H1 (cell line): Measurements from ENCODE around the gene PLEKHG3. TPM values are rescaled to one million over a fixed set of nuclear protein-coding genes. Genes with fewer than 3 reads are reported as not detected.

Source experiments
- KDM5A ChIP-seq: fragments of 200-600 bp; IDR thresholded peaks from 2 replicates; pipeline ENCODE4 v1.7.1; 2012; ENCODE audit warnings: mild to moderate bottlenecking, low read length, inconsistent platforms, mixed read lengths
- polyA plus RNA-seq, 7 experiments: library from polyadenylated mRNA; depleted of rRNA in 3 of 7; stranded (reverse) in 5 of 7; unstranded in 2 of 7; fragments of >200 nt in 5 of 7; fragments of 200-250 nt in 2 of 7; gene quantifications; 1 replicate in 5 of 7; 2 replicates in 1 of 7; 4 replicates in 1 of 7; pipeline versions ENCODE4 v1.2.1 to v1.2.3, GENCODE V29; 2011 to 2013; ENCODE audit warnings: missing spikeins in 2 of 7, mixed read lengths in 2 of 7
- total RNA-seq: library from RNA; stranded (reverse); fragmentation: NEBNext Ultra II Directional; extraction: Animal tissue kit (Norgen Biotek cat#: 25700); gene quantifications from 2 replicates; pipeline ENCODE4 v1.2.1, GENCODE V29; 2021

The PLEKHG3 gene
- total and polyA plus RNA-seq, 2 of the 8 experiments (the other 6 are each of a cell fraction or from before 2014, with no cell fraction given) = 43.4 to 90.6 TPM

DNA sequence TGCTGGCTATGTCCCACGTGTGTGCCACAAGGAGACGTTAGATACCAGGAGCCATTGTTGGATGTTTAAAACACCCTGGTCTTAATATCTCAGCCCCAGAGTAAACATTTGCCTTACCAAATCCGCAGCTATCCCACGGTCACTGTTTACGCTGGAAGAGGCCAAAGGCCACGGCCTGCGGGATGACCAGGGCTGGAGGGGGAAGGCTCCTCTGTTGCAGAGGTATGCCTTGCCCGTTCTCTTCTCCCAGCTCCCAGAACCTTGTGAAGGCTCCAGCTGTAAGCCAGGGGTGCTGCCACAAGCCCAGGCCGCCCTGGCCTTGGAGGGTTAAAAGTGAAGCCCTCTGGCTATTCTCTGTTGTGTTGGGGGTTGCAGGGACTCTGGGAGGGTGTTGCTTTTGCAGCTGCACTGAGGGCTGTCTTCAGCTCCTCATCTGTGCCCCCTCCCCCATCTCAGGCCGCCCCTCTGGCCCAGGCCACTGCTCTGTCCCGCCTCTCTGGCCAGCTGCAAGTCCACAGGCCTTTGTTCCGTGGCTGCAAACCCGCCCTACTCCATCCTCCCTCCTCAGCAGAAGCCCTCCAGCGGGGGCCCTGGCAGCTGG lies 2.5 kb downstream of the PLEKHG3 start (continued):
- TF ChIP-seq KDM5A = no peak
